HepG2 (cell line): ENCODE measurements around the gene BPI. TPM values are rescaled to one million over a fixed set of nuclear protein-coding genes. Genes with fewer than 3 reads are reported as not detected.

Experiments used
- polyA plus RNA-seq, 8 experiments: library from polyadenylated mRNA; depleted of rRNA in 3 of 8; stranded (reverse) in 7 of 8; unstranded in 1 of 8; fragments of >200 nt; fragmentation: Illumina TruSeq in 4 of 8; extraction: Trizol in 4 of 8; gene quantifications; 2 replicates each; pipeline versions ENCODE4 v1.2.1 to v1.2.3, GENCODE V29; 2011 to 2016; ENCODE audit warnings: low read depth in 4 of 8, missing spikeins in 1 of 8, mixed read lengths in 1 of 8; ENCODE audit not compliant: insufficient read depth in 1 of 8
- total RNA-seq, 5 experiments: library from RNA; depleted of rRNA; stranded (reverse); fragments of >200 nt; fragmentation: Illumina TruSeq; extraction: Trizol; gene quantifications; 2 replicates each; pipeline ENCODE4 v1.2.3, GENCODE V29; 2016; ENCODE audit warnings: low read depth in 1 of 5

Gene BPI
- total and polyA plus RNA-seq, 2 of the 13 experiments (the other 11 are each of a cell fraction or from before 2014, with no cell fraction given): not detected

Other genes starting within 250 kb of the BPI start
- 4.2 and 4.5 TPM in 2 replicates for gene TGM2, start 138.9 kb upstream of the BPI start, total RNA-seq (2016; rRNA removed; fragmentation: Illumina TruSeq; extraction: Trizol)
- 46.4 and 52.3 TPM in 2 replicates for gene TGM2, start 138.9 kb upstream of the BPI start, polyA plus RNA-seq (2011; rRNA removed)
- gene KIAA1755, start 43.4 kb upstream of the BPI start, total RNA-seq (2016; rRNA removed; fragmentation: Illumina TruSeq; extraction: Trizol): 0.04 and 0.07 TPM in 2 replicates
- not detected in 2 replicates for gene KIAA1755, start 43.4 kb upstream of the BPI start, polyA plus RNA-seq (2011; rRNA removed)
- gene LBP, start 42.3 kb downstream of the BPI start, total RNA-seq (2016; rRNA removed; fragmentation: Illumina TruSeq; extraction: Trizol): 0.20 TPM in 1 of 2 replicates, not detected in the other
- 0.07 and 0.26 TPM in 2 replicates for gene LBP, start 42.3 kb downstream of the BPI start, polyA plus RNA-seq (2011; rRNA removed)
- gene SNHG17, start 131.2 kb downstream of the BPI start, total RNA-seq (2016; rRNA removed; fragmentation: Illumina TruSeq; extraction: Trizol): 15.6 and 26.2 TPM in 2 replicates
- gene SNHG17, start 131.2 kb downstream of the BPI start, polyA plus RNA-seq (2011; rRNA removed): 41.2 and 44.8 TPM in 2 replicates
- 30.6 and 36.5 TPM in 2 replicates for gene RALGAPB, start 168.7 kb downstream of the BPI start, total RNA-seq (2016; rRNA removed; fragmentation: Illumina TruSeq; extraction: Trizol)
- 16.2 and 17.6 TPM in 2 replicates for gene RALGAPB, start 168.7 kb downstream of the BPI start, polyA plus RNA-seq (2011; rRNA removed)